ENCODE results near the gene LSM6.

DNA sequence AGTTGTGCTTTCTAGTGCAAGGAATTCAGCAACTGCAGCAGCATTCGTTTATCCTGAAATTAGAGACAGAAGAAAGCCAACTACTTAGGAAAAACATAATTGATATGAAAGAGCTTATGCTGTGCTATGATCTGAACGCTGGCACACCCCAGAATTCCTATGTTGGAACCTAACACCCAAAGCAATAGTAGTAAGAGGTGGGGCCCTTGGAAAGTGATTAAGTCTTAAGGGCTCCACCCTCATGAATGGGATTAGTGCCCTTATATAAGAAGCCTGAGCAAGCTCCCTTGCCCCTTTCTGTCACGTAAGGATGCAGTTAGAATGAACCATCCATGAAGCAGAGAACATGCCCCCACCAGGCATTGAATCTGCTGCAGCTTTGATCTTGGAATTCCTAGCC lies 5.4 kb upstream of the LSM6 start:
- TF ChIP-seq POLR2A (IDR thresholded peaks at IDR 0.05) (no peak), CTCF (IDR thresholded peaks at IDR 0.05) (no peak)
